TTC549 (cell line): ENCODE measurements around the gene PDLIM7.

Source experiments
- FAIRE-seq: peaks from 2 replicates; lab custom pipeline; 2012; peaks lifted over from hg19 to GRCh38; lab: Jason Lieb, UNC

The PDLIM7 gene

DNA sequence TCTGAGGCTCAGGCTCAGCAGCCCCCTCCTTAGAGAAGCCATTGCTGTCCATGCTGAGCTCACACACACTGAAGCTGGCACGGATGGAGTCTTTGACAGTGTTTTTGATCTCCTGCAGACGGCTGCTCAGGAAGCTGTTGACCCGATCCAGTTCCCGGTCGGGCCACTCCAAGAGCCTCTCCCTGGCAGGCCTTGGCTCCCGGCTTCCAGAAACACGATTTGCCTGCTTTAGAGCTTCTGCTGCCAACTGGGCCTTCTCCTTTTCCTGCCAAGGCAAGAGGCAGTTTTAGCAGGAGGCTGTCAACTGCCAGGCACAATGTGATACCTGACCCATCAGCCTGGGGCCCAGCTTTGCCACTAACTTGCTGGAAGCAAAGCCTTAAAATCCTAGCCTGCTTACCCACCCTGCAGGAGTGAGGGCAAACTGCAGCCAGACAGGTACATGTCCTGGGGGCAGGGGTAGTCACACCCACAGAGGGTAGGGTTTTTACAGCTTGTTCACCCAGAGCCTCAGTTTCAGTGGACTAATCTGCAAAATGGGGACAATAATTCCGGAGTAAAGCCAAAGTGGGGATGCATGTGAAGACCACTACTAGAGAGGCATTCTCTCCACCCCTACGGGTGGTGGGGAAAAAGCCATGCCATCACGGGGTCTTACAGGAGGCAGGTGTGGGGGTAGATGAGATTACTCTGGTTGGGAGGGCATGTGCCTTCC is 27.7 kb upstream of the PDLIM7 start:
- FAIRE-seq: no peak

GRCh38 chr5:177524539-177524900 is 27.1 kb upstream of the PDLIM7 start:
- no peak for FAIRE-seq

GRCh38 chr5:177523711-177524538 is 26.5 kb upstream of the PDLIM7 start:
- no peak for FAIRE-seq

DNA sequence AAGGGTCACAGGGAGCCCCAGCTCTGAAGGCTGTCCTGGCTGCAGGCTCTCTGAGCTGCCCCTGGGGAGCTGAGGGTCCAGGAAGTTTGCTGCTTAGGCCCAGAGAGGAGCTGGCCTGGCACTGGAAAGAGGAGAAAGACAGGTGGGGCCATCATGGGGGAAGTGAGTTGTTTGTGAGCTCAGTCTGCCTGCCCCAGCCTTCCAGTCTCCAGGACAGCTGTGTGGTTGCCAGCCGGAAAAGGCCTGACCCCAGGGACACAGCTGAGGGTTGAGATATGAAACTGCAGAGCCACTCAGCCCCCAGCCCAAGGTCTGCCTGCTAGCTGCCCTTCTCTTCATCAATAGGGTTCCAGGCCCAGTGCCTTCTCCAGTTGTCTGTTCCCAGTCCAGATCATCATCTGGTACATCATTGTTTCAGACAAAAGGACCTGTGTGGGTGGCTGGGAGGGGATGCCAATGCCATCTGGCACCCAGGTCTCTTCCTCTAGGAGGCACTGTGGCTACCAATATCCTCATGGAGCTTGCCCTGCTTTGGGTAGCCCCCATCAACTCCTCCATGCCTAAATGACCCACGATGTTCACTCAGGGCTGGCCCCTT is 23.6 kb upstream of the PDLIM7 start:
- FAIRE-seq: no peak

GRCh38 chr5:177520271-177520670 is 22.9 kb upstream of the PDLIM7 start:
- FAIRE-seq: no peak

- no peak for FAIRE-seq
Observed at GRCh38 chr5:177519463-177520235, 22.2 kb upstream of the PDLIM7 start.

DNA sequence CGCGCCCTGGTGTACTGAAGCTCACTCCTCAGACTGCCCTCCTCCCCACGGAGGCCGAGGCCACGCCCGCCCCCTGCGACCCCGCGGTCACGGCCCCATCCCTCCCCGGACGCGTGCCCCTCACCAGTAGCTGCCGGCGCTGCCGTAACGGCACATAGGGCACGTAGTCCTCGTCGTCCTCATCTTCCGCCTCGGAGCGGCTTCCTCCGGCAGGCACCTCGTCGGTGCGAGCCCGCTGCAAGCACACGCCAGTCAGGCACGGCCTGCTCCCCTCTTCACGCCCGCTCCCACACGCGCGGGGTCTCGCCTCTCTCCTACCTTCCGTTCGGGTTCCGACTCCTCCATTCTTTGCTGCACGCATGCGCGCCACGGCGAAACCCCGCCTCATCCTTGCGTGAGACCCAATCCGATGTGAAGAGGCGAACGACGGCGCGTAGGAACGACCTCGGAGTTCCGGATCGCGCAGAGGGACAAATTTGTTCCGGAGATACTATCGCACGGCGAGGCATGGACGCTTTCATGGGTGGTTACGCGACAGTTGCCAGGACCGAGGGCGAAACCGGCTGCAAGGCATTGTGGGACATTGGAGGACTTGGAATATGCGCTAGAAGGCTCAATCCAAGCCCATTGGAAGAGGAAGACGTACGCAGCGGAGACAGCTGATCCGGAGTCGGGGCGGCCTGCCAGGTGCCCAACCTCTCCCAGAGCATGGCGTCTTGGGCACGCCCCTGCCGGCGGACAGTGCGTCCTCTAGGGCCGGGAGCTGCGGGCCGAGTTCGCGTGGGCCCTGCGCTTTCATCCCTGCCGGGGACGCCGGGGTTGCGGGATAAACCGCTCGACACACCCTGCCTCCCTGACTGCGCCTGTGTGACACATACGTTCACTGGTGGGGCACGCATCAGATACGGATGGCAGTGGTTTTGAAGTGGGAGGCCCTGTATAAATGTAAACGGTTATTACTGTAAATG is 19.5 kb upstream of the PDLIM7 start, which contains the start of gene DDX41:
Gene DDX41, minus strand, starts transcription at position 361 of the 968 bp plus-strand sequence. Its CDS starts 16 bp downstream, at position 345.
- FAIRE-seq: peak; percentile 94

GRCh38 chr5:177515580-177515979 is 18.2 kb upstream of the PDLIM7 start:
- FAIRE-seq: no peak

DNA sequence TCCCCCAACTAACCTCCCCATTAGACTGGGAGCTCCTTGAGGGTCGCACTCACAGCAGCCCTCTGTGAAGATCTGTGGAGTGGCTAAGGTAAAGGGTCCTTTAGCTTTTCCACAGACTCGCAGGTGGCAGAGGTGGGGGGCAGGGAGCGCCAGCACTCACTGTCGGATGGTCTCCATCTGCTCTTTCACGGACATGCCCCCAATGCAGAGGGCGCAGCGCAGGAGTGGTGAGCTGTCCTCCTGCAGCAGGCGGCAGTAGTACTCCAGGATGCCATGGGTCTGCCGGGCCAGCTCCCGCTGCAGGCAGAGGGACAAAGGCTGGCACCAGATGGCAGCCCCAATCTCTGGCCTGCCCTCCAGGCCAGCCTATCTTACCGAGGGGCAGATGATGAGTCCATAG is 17.1 kb upstream of the PDLIM7 start:
- no peak for FAIRE-seq

DNA sequence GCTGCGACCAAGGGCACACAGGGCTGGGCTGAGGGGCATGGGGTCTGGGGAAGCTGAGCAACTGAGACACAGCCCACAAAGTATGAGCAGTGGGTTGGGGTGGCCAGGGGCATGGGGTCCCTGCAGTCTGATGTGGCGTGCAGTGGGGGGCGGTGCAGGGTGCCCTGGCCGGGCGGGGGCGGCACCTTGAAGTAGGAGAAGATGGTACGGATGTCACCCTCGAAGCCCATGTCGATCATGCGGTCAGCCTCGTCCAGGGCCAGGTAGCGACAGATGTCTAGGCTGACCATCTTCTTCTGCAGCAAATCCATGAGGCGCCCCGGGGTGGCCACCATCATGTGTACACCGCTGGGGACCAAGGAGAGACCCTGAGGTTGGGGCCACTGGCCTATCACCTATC is 16.1 kb upstream of the PDLIM7 start:
- FAIRE-seq: no peak

- FAIRE-seq: no peak
Observed at GRCh38 chr5:177512736-177513380, 15.5 kb upstream of the PDLIM7 start.

DNA sequence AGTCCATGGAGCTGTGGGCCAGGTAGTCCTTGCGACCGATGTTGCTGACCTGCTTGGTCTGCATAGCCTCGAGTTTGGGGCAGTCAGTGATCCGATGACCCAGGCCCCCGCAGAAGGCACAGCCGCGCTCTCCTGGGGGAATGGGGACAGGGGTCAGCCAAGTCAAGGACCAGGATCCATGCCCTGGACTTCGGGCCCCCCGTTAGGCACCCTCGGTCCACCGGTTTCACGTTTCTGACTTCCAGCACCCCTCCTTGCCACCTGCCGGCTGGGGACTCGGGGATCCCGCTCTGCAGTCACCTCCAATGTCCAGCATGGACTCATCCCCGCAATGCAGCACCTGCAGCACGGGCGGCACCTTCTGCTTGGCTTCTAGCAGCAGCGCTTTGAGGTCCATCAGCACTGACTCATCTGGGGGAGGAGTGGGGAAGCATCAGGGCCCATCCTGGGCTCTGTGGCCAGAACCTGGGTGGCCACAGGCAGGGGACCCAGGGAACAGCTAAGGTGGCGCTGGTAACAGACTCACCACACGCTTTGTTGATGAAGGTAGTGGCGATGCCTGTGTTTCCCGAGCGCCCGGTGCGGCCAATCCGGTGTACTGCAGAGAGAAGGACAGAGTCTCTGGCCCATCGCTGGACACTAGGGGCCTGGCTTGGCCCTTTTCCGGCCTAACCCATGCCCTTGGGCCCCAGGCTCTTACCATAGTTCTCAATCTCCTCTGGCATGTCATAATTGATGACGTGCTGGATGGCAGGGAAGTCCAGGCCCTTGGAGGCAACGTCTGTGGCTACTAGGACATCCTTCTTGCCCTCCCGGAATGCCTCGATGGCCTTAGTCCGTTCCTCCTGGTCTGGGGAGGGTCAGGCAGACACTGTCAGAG is 14.6 kb upstream of the PDLIM7 start:
- FAIRE-seq: no peak

DNA sequence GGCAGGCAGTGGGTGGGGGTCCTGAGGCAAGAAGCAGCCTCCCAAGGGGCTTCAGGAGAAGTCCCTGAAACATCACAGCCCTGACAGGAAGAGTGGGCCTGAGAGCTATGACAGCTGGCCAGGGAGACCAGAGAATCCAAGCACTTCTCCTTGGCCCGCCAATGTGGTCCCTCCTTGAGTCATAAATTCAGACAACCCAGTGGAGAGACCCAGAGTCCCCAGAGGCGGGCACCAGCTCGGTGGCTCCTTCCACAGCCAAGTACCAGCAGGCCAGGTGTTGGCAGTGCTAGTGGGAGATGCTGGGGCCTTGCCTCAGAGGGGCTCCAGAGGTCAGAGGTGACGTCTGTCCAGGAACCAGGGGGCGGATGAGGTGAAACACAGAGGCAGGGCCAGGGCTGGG is 13.8 kb upstream of the PDLIM7 start:
- FAIRE-seq: no peak

- no peak for FAIRE-seq
Observed at GRCh38 chr5:177510567-177511053, 13.2 kb upstream of the PDLIM7 start.

DNA sequence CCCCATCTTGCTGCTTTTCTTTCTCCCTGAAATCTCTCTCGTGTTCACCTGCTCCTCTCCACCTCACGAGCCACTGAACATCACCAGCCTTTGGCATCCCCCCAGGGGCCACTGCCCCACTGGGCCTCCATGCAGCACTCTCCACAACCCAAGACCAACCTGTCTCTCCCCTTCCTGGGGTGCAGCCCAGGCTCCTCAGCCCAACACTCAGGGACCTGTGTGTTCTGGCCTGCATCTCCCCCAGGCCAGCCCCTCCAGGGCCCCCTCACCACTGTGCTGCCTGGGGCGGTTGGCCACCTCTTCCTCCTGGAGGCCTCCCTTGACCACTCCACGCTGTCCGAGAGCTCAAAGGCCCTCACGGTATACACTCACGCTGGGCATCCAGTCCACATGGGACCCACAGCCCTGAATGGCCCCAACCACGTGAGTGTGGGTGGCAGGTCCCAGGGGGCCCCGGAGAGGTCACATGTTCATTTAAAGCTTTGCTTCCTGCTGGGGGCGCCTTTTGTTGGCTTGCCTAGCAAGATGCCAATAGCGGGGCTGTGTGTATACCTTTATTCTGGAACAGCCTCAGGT is 12.7 kb upstream of the PDLIM7 start:
- FAIRE-seq: no peak

- FAIRE-seq: no peak
Observed at GRCh38 chr5:177509381-177509951, 12.1 kb upstream of the PDLIM7 start, which contains the start of gene DOK3. TSS of gene DOK3 (minus strand) at chr5:177509826. CDS start at chr5:177509540, 286 bp downstream.

GRCh38 chr5:177508837-177509236 is 11.4 kb upstream of the PDLIM7 start:
- no peak for FAIRE-seq

DNA sequence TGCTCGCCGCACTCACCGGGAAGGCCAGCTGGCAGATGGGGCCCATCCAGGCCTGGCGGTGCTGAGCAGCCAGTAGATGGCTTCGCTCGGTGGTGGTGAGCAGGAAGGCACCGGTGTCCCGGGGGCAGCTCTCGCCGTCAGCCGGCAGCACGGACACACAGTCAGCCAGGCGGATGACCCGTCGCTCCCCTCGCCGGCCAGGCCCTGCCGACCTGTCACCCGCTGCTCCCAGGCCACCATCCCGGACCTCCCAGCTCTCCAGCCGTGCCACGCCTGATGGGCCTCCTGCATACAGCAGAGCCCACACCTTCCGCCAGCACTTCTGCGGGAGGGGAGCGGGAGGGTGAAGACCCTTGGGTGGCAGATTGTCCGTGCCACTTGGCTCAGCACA is 10.8 kb upstream of the PDLIM7 start:
- no peak for FAIRE-seq
